OCI-LY7 (cell line): ENCODE results near the gene CES4A. TPM values are rescaled to one million over a fixed set of nuclear protein-coding genes. Genes with fewer than 3 reads are reported as not detected.

Experiments
- BruUV-seq: library from RNA; stranded (reverse); fragments of 400-500 nt; replicated peaks from 2 replicates; lab custom pipeline; 2021; lab: Mats Ljungman, UMichigan
- CTCF ChIA-PET: fragments of 300-600 bp; sonication (Branson Sonifier 250); formaldehyde crosslinking; loops from one replicate; lab custom pipeline; 2022; ENCODE audit warnings: antibody characterized with exemption; ENCODE audit not compliant: unreplicated experiment; lab: Charles Lee
- POLR2A ChIA-PET: fragments of 300-600 bp; sonication (Branson Sonifier 250); formaldehyde crosslinking; loops from one replicate; lab custom pipeline; 2022; ENCODE audit warnings: antibody characterized with exemption; lab: Charles Lee
- DNase-seq: peaks from one replicate; pipeline ENCODE4 v3.0.0-alpha.2; 2015; ENCODE audit warnings: low spot score
- H2AFZ ChIP-seq: fragments of 200-600 bp; sonication (generic), shearing (Covaris generic); 2 replicates; pipeline ENCODE4 v1.6.1; 2014; ENCODE audit warnings: mild to moderate bottlenecking, antibody characterized with exemption, low read length, moderate library complexity
- H3K27ac ChIP-seq: fragments of 200-600 bp; sonication (generic); 2 replicates; pipeline ENCODE4 v1.5.1; 2014; ENCODE audit warnings: mixed run types, low read depth, mild to moderate bottlenecking, moderate library complexity, low read length, inconsistent platforms; ENCODE audit not compliant: poor library complexity, severe bottlenecking
- H3K36me3 ChIP-seq: fragments of 200-600 bp; sonication (generic); 2 replicates; pipeline ENCODE4 v1.6.1; 2014; ENCODE audit warnings: mild to moderate bottlenecking, antibody characterized with exemption, low read length, moderate library complexity, mixed read lengths; ENCODE audit not compliant: insufficient read depth
- H3K4me1 ChIP-seq: fragments of 200-600 bp; sonication (generic); 2 replicates; pipeline ENCODE4 v1.5.1; 2014; ENCODE audit warnings: mild to moderate bottlenecking, low read length; ENCODE audit not compliant: insufficient read depth, poor library complexity, severe bottlenecking
- H3K4me2 ChIP-seq: fragments of 200-600 bp; sonication (generic); 2 replicates; pipeline ENCODE4 v1.6.1; 2014; ENCODE audit warnings: mild to moderate bottlenecking, low read length
- H3K4me3 ChIP-seq: fragments of 200-600 bp; sonication (generic); 2 replicates; pipeline ENCODE4 v1.5.1; 2014; ENCODE audit warnings: mild to moderate bottlenecking, low read depth, low read length; ENCODE audit not compliant: poor library complexity, severe bottlenecking
- H3K79me2 ChIP-seq: fragments of 200-600 bp; sonication (generic); 2 replicates; pipeline ENCODE4 v1.6.1; 2016; ENCODE audit warnings: low read depth, mild to moderate bottlenecking, low read length, moderate library complexity, mixed read lengths; ENCODE audit not compliant: insufficient read depth
- H3K9me2 ChIP-seq: fragments of 200-600 bp; sonication (generic); 2 replicates; pipeline ENCODE4 v1.6.1; 2016; ENCODE audit warnings: mild to moderate bottlenecking, low read length, mixed read lengths; ENCODE audit not compliant: insufficient read depth
- H3K9me3 ChIP-seq: fragments of 200-600 bp; sonication (generic); 2 replicates; pipeline ENCODE4 v1.6.1; 2014; ENCODE audit warnings: mild to moderate bottlenecking, mixed run types, low read length, mixed read lengths
- H4K20me1 ChIP-seq: fragments of 200-600 bp; sonication (generic); 2 replicates; pipeline ENCODE4 v1.6.1; 2014; ENCODE audit warnings: mild to moderate bottlenecking, antibody characterized with exemption, low read length, moderate library complexity, mixed read lengths; ENCODE audit not compliant: insufficient read depth
- CTCF ChIP-seq: fragments of 200-600 bp; sonication (generic); conservative IDR thresholded peaks from 2 replicates; pipeline ENCODE4 v1.5.1; 2014; ENCODE audit warnings: mild to moderate bottlenecking, antibody characterized with exemption, low read length, moderate library complexity, mixed read lengths
- EZH2phosphoT487 ChIP-seq: fragments of 200-600 bp; sonication (generic); IDR thresholded peaks from 2 replicates; pipeline ENCODE4 v1.6.1; 2018; ENCODE audit warnings: low read depth, borderline replicate concordance, mild to moderate bottlenecking, mixed run types, antibody characterized with exemption, low read length, moderate library complexity, mixed read lengths
- intact Hi-C: fragments of 100-400 bp; cut with micrococcal nuclease; formaldehyde crosslinking; loops from one replicate; pipeline ENCODE4 v1.10.0; 2022; ENCODE audit not compliant: unreplicated experiment
- total RNA-seq, 2 experiments: library from RNA; depleted of rRNA in 1 of 2; stranded (reverse); fragments of >200 nt in 1 of 2; shearing (Covaris generic) in 1 of 2; gene quantifications; 2 replicates each; pipeline ENCODE4 v1.2.3, GENCODE V29; 2014 to 2022

The CES4A gene
- total RNA-seq, 2 experiments from 2014 or later = 0.38 to 0.47 TPM

GRCh38 chr16:66942981-66943380, 45.4 kb upstream of the CES4A start:
- Histone ChIP-seq H3K9me3 (no peaks in the 10 kb centered on the region), H3K4me2 (no peak overlapping the region), H3K4me1 (peaks cover 5% of the 10 kb centered on the region), H2AFZ (no peak overlapping the region), H3K27ac (no peak overlapping the region), H3K79me2 (no peaks in the 10 kb centered on the region), H3K4me3 (no peak overlapping the region), H3K9me2 (no peaks in the 10 kb centered on the region), H3K36me3 (peaks cover 21% of the 10 kb centered on the region; the same call in 1 of the 2 replicates), H4K20me1 (no peaks in the 10 kb centered on the region)
- BruUV-seq = no TSS peak
- no peak for DNase-seq
- intact Hi-C loops = no loop called here
- CTCF ChIA-PET = interaction anchor here (0.5 kb wide), 1 partner anchor 290 kb away, joined by 4 read pairs; no protein-coding TSS in a partner anchor
- TF ChIP-seq EZH2phosphoT487 = no peak
- no peak for TF ChIP-seq CTCF
- POLR2A ChIA-PET = interaction anchor here (0.6 kb wide), 1 partner anchor 171 kb away, joined by 3 read pairs; no protein-coding TSS in a partner anchor

GRCh38 chr16:66943426-66944053, 44.8 kb upstream of the CES4A start:
- no peak overlapping the region for H3K27ac ChIP-seq
- H3K36me3 ChIP-seq = peaks cover 21% of the 10 kb centered on the region; the same call in 1 of the 2 replicates
- intact Hi-C loops = no loop called here

More at GRCh38 chr16:66943426-66944053, 44.8 kb upstream of the CES4A start:
- POLR2A ChIA-PET = interaction anchor here (0.6 to 0.9 kb wide), 2 partner anchors 47 to 170 kb away, joined by 3 to 5 read pairs; no protein-coding TSS in a partner anchor
- DNase-seq = no peak
- peaks cover 5% of the 10 kb centered on the region for H3K4me1 ChIP-seq
- H2AFZ ChIP-seq = no peak overlapping the region
- BruUV-seq = no TSS peak
- no peaks in the 10 kb centered on the region for H4K20me1 ChIP-seq
- TF ChIP-seq CTCF = no peak
- no peak for TF ChIP-seq EZH2phosphoT487
- no peaks in the 10 kb centered on the region for H3K9me2 ChIP-seq
- CTCF ChIA-PET = interaction anchor here (0.6 kb wide), 2 partner anchors 17 to 213 kb away, joined by 4 to 9 read pairs; no protein-coding TSS in a partner anchor
- no peak overlapping the region for H3K4me2 ChIP-seq
- H3K4me3 ChIP-seq = no peak overlapping the region
- H3K79me2 ChIP-seq = no peaks in the 10 kb centered on the region
- no peaks in the 10 kb centered on the region for H3K9me3 ChIP-seq
